Mesenchymal stem cell (in vitro differentiated cells and primary cell): ENCODE results near the gene IFI44.

Experiments used
- DNase-seq: peaks from one replicate; pipeline ENCODE4 v3.0.0-alpha.2; 2013
- H2AFZ ChIP-seq: one replicate; pipeline ENCODE4 v1.6.1; 2013; ENCODE audit warnings: low read depth, mild to moderate bottlenecking, control low read depth, inconsistent platforms, low read length, moderate library complexity
- H2AK5ac ChIP-seq: 2 replicates; pipeline ENCODE4 v1.6.1; 2013; ENCODE audit warnings: low read length, moderate library complexity, mild to moderate bottlenecking, inconsistent platforms; ENCODE audit not compliant: severe bottlenecking
- H2BK120ac ChIP-seq: one replicate; pipeline ENCODE4 v1.6.1; 2013; ENCODE audit warnings: low read depth, mild to moderate bottlenecking, inconsistent platforms, low read length, moderate library complexity
- H2BK12ac ChIP-seq, 2 experiments: one replicate each; pipeline ENCODE4 v1.6.1; 2013; ENCODE audit warnings: inconsistent platforms in 2 of 2, low read length in 2 of 2, mild to moderate bottlenecking in 2 of 2, moderate library complexity in 2 of 2, control low read depth in 1 of 2
- H2BK15ac ChIP-seq: one replicate; pipeline ENCODE4 v1.6.1; 2013; ENCODE audit warnings: mild to moderate bottlenecking, low read depth, inconsistent platforms; ENCODE audit not compliant: poor library complexity, severe bottlenecking
- H2BK5ac ChIP-seq: 2 replicates; pipeline ENCODE4 v1.6.1; 2013; ENCODE audit warnings: low read depth, mild to moderate bottlenecking, low read length, control low read depth, inconsistent platforms; ENCODE audit not compliant: poor library complexity, severe bottlenecking
- H3K14ac ChIP-seq, 2 experiments: one replicate each; pipeline ENCODE4 v1.6.1; 2013; ENCODE audit warnings: inconsistent platforms in 2 of 2, low read length in 2 of 2, control low read depth in 1 of 2, mild to moderate bottlenecking in 1 of 2, moderate library complexity in 1 of 2
- H3K18ac ChIP-seq, 2 experiments: one replicate each; pipeline ENCODE4 v1.6.1; 2013; ENCODE audit warnings: inconsistent platforms in 2 of 2, low read length in 2 of 2, control low read depth in 1 of 2, low read depth in 1 of 2, mild to moderate bottlenecking in 1 of 2
- H3K23ac ChIP-seq, 2 experiments: one replicate each; pipeline ENCODE4 v1.6.1; 2013; ENCODE audit warnings: inconsistent platforms in 2 of 2, low read length in 2 of 2, mild to moderate bottlenecking in 2 of 2, moderate library complexity in 2 of 2, control low read depth in 1 of 2
- H3K27ac ChIP-seq: 2 replicates; pipeline ENCODE4 v1.5.1; 2013; ENCODE audit warnings: mild to moderate bottlenecking, moderate library complexity, low read length, control low read depth, inconsistent platforms; ENCODE audit not compliant: poor library complexity, severe bottlenecking
- H3K27me3 ChIP-seq, 2 experiments: 2 replicates each; pipeline versions ENCODE4 v1.6.1 to v1.7.0; 2013; ENCODE audit warnings: low read length in 2 of 2, mild to moderate bottlenecking in 2 of 2, moderate library complexity in 2 of 2, control low read depth in 1 of 2, inconsistent platforms in 1 of 2; ENCODE audit not compliant: control insufficient read depth in 1 of 2, insufficient read depth in 1 of 2
- H3K36me3 ChIP-seq, 2 experiments: 2 replicates each; pipeline versions ENCODE4 v1.6.1 to v1.7.0; 2013; ENCODE audit warnings: low read length in 2 of 2, control low read depth in 1 of 2, inconsistent platforms in 1 of 2, low read depth in 1 of 2, mild to moderate bottlenecking in 1 of 2; ENCODE audit not compliant: insufficient read depth in 2 of 2, control insufficient read depth in 1 of 2
- H3K4ac ChIP-seq, 2 experiments: one replicate each; pipeline ENCODE4 v1.6.1; 2013; ENCODE audit warnings: inconsistent platforms in 2 of 2, low read length in 2 of 2, mild to moderate bottlenecking in 2 of 2, moderate library complexity in 2 of 2, control low read depth in 1 of 2, low read depth in 1 of 2
- H3K4me1 ChIP-seq: 2 replicates; pipeline ENCODE4 v1.6.1; 2013; ENCODE audit warnings: low read depth, low read length, control low read depth; ENCODE audit not compliant: control insufficient read depth, insufficient read depth
- H3K4me2 ChIP-seq: 2 replicates; pipeline ENCODE4 v1.6.1; 2013; ENCODE audit warnings: low read length, mild to moderate bottlenecking, inconsistent platforms; ENCODE audit not compliant: poor library complexity, severe bottlenecking
- H3K4me3 ChIP-seq, 2 experiments: 2 replicates each; pipeline versions ENCODE4 v1.5.1 to v1.7.0; 2013; ENCODE audit warnings: low read length in 2 of 2, mild to moderate bottlenecking in 2 of 2, control low read depth in 1 of 2, low read depth in 1 of 2; ENCODE audit not compliant: insufficient read depth in 1 of 2
- H3K79me1 ChIP-seq: replicated peaks from 2 replicates; pipeline ENCODE4 v1.6.1; 2013; ENCODE audit warnings: mild to moderate bottlenecking, control low read depth, low read length, inconsistent platforms; ENCODE audit not compliant: poor library complexity, severe bottlenecking
- H3K9ac ChIP-seq: 2 replicates; pipeline ENCODE4 v1.7.0; 2013; ENCODE audit warnings: mild to moderate bottlenecking, low read length, moderate library complexity
- H3K9me3 ChIP-seq: 2 replicates; pipeline ENCODE4 v1.7.0; 2013; ENCODE audit warnings: mild to moderate bottlenecking, low read length; ENCODE audit not compliant: control insufficient read depth
- H4K8ac ChIP-seq: one replicate; pipeline ENCODE4 v1.6.1; 2013; ENCODE audit warnings: inconsistent platforms, mild to moderate bottlenecking, low read length, moderate library complexity
- H4K91ac ChIP-seq: one replicate; pipeline ENCODE4 v1.6.1; 2013; ENCODE audit warnings: mild to moderate bottlenecking, low read length, inconsistent platforms
- WGBS: methylation state at CpG from one replicate; pipeline ENCODE4 v1.1.7; 2013; ENCODE audit warnings: mixed read lengths; 5-methylcytosine and 5-hydroxymethylcytosine counted together

Gene IFI44

DNA sequence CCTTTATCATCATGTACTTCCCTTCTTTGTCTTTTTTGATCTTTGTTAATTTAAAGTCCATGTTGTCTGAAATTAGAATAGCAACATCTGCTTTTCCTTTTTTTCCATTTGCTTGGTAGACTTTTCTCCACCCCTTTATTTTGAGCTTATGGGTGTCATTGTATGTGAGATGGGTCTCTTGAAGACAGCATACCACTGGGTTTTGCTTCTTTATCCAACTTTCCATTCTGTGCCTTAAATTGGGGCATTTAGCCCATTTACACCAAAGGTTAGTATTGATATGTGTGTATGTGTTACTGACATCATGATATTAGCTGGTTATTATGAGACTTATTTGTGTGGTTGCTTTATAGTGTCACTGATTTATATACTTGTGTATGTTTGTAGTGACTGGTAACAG, 50.2 kb downstream of the IFI44 start:
- H2AFZ ChIP-seq, result no peak overlapping the region
- H4K8ac ChIP-seq, result no peak overlapping the region
- peaks cover 22% of the 10 kb centered on the region for H3K9me3 ChIP-seq
- no peak overlapping the region for H3K18ac ChIP-seq
- H2BK15ac ChIP-seq, result no peak overlapping the region
- H2BK12ac ChIP-seq, result no peak overlapping the region
- H3K4me1 ChIP-seq, result no peaks in the 10 kb centered on the region
- no peaks in the 10 kb centered on the region for H3K79me1 ChIP-seq
- no peak overlapping the region for H3K4ac ChIP-seq
- H2BK5ac ChIP-seq, result no peak overlapping the region
- H3K27me3 ChIP-seq, result no peaks in the 10 kb centered on the region
- H3K9ac ChIP-seq, result no peak overlapping the region
- H2BK120ac ChIP-seq, result no peak overlapping the region
- H4K91ac ChIP-seq, result no peak overlapping the region
- no peak overlapping the region for H3K14ac ChIP-seq
- no peak overlapping the region for H2AK5ac ChIP-seq
- H3K4me3 ChIP-seq, result no peak overlapping the region
- no peak overlapping the region for H3K27ac ChIP-seq
- no peak overlapping the region for H3K23ac ChIP-seq
- no peak for DNase-seq
- no peaks in the 10 kb centered on the region for H3K36me3 ChIP-seq
- H3K4me2 ChIP-seq, result no peak overlapping the region

DNA sequence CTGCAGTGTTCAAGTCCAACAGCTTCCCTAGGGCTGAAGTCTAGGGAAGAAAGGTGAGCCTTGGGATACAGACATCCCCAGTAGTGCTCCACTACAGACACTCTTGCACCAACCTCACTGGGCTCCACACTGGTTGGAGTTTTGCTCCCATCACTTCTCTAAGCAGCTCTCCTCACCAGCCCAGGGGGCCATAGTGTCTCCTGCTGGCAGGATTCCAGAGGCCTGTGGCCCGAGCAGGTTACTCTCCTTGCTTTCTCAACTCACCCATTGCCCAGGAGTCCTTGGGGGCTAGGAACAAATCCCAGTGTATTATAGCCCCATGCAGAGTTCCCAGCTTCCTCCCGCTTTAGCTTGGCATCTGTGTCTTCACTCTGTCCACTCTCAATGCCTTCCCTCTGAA, 52.8 kb downstream of the IFI44 start:
- no peak overlapping the region for H3K4me2 ChIP-seq
- no peak for DNase-seq
- H4K91ac ChIP-seq, result no peak overlapping the region
- no peak overlapping the region for H3K27ac ChIP-seq
- 86% methylated on average over 2 of the region's 2 CpGs for WGBS
- no peak overlapping the region for H3K9ac ChIP-seq
- no peak overlapping the region for H3K4me3 ChIP-seq
- no peak overlapping the region for H2AK5ac ChIP-seq
- H4K8ac ChIP-seq, result no peak overlapping the region
- H2BK5ac ChIP-seq, result no peak overlapping the region
- no peak overlapping the region for H2BK120ac ChIP-seq
- no peaks in the 10 kb centered on the region for H3K4me1 ChIP-seq
- H2BK12ac ChIP-seq, result no peak overlapping the region
- no peak overlapping the region for H3K18ac ChIP-seq
- no peaks in the 10 kb centered on the region for H3K36me3 ChIP-seq
- no peak overlapping the region for H3K4ac ChIP-seq
- no peaks in the 10 kb centered on the region for H3K79me1 ChIP-seq
- no peak overlapping the region for H2BK15ac ChIP-seq
- H3K9me3 ChIP-seq, result peaks cover 17% of the 10 kb centered on the region
- H3K14ac ChIP-seq, result no peak overlapping the region
- H2AFZ ChIP-seq, result no peak overlapping the region
- H3K27me3 ChIP-seq, result no peaks in the 10 kb centered on the region
- no peak overlapping the region for H3K23ac ChIP-seq

DNA sequence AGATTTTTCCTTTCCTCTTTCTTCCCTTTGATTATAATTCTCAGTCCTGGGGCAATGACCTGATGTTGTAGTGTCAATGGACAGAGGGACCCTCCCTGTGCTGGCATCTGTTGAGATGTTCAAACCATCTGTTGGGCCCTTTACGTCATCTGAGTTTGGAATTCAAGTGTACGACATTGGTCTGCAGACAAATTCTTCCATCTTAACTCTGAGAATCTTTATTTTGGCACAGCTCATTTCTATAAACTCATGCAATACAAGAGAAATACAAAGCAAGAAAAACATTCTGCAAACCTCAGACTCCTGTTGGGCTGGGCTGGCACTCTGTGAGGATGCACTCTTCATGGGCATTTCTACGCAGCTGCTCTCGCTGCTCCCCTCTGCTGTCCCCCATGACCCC, 54.2 kb downstream of the IFI44 start:
- Histone ChIP-seq H3K18ac (no peak overlapping the region), H3K4me2 (no peak overlapping the region), H2BK5ac (no peak overlapping the region), H3K4ac (no peak overlapping the region), H3K4me3 (no peak overlapping the region), H3K9me3 (peaks cover 17% of the 10 kb centered on the region), H2BK12ac (no peak overlapping the region), H4K8ac (no peak overlapping the region), H4K91ac (no peak overlapping the region), H3K79me1 (no peaks in the 10 kb centered on the region), H3K14ac (no peak overlapping the region), H2AK5ac (no peak overlapping the region), H3K23ac (no peak overlapping the region), H2BK120ac (no peak overlapping the region), H2BK15ac (no peak overlapping the region), H3K36me3 (no peaks in the 10 kb centered on the region), H2AFZ (no peak overlapping the region), H3K9ac (no peak overlapping the region), H3K27me3 (no peaks in the 10 kb centered on the region), H3K4me1 (no peaks in the 10 kb centered on the region), H3K27ac (no peak overlapping the region)
- DNase-seq, result no peak
- 70% methylated on average over 4 of the region's 4 CpGs for WGBS

DNA sequence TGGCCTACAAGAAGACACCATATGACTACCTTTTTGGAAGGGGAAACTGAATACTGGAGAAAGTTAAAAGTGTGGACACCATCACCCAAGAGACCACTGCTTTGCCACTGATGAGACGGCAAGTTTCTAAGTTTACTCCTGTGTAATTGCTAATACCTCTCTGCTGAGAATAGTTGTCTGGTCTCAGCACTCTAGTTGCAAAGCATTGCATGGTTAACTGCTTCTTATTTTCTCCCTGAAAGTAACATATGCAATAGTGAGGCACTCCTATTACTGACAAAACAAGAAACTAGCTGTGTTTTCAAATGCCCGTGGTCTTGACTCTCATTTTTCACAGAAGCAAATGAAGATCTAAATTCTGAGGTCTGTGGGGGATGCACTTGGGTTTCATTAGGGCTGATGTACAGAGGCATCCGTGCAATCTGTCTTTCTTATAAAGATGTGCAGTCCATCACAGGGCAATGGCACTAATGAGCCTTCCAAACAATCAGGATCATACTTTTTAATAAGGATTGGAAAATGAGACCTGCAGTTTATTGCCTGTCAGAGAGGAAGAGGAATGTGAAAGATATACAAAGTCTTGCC, 62.9 kb downstream of the IFI44 start:
- WGBS, result 94% methylated on average over 3 of the region's 3 CpGs

More for the DNA sequence above, 62.9 kb downstream of the IFI44 start:
- no peaks in the 10 kb centered on the region for H3K27me3 ChIP-seq
- no peak overlapping the region for H3K23ac ChIP-seq
- H3K27ac ChIP-seq, result no peak overlapping the region
- H2BK15ac ChIP-seq, result no peak overlapping the region
- no peaks in the 10 kb centered on the region for H3K4me1 ChIP-seq
- no peak overlapping the region for H2BK12ac ChIP-seq
- no peak overlapping the region for H2AFZ ChIP-seq
- no peak for DNase-seq
- no peak overlapping the region for H2BK5ac ChIP-seq
- H3K9ac ChIP-seq, result no peak overlapping the region
- no peak overlapping the region for H3K18ac ChIP-seq
- H3K4ac ChIP-seq, result no peak overlapping the region
- no peak overlapping the region for H3K4me3 ChIP-seq
- H3K4me2 ChIP-seq, result no peak overlapping the region
- H4K91ac ChIP-seq, result no peak overlapping the region
- H2BK120ac ChIP-seq, result no peak overlapping the region
- H3K36me3 ChIP-seq, result no peaks in the 10 kb centered on the region
- no peaks in the 10 kb centered on the region for H3K79me1 ChIP-seq
- H4K8ac ChIP-seq, result no peak overlapping the region
- H3K14ac ChIP-seq, result no peak overlapping the region
- peaks cover 5% of the 10 kb centered on the region for H3K9me3 ChIP-seq
- no peak overlapping the region for H2AK5ac ChIP-seq
